Renal pelvis (tissue), 4 donors: ENCODE measurements around the gene LCE1F. TPM values are rescaled to one million over a fixed set of nuclear protein-coding genes. Genes with fewer than 3 reads are reported as not detected.

Source experiments
- DNase-seq: peaks from one replicate; pipeline ENCODE4 v3.0.0-alpha.2; 2013
- polyA plus RNA-seq, 3 donors: library from polyadenylated mRNA; unstranded; fragments of 120-200 nt; gene quantifications; one replicate each; pipeline ENCODE4 v1.2.1, GENCODE V29; 2013; ENCODE audit not compliant: insufficient read length in 3 of 3

The LCE1F gene
- polyA plus RNA-seq, 3 donors: not detected

GRCh38 chr1:152770411-152770810 lies 4.5 kb upstream of the LCE1F start:
- DNase-seq: no peak

GRCh38 chr1:152776361-152776760 lies 1.4 kb downstream of the LCE1F start:
- DNase-seq: no peak

GRCh38 chr1:152777510-152778137 lies 2.7 kb downstream of the LCE1F start:
- DNase-seq: no peak

- DNase-seq: no peak
Measured at GRCh38 chr1:152783095-152783494, 8.2 kb downstream of the LCE1F start.

GRCh38 chr1:152786077-152786476 lies 11.1 kb downstream of the LCE1F start, which contains the start of gene LCE1E:
TSS of gene LCE1E (plus strand) at chr1:152786257. CDS start at chr1:152787300, 1,043 bp downstream.
- no peak for DNase-seq

- DNase-seq: no peak
Measured at GRCh38 chr1:152795686-152796085, 20.7 kb downstream of the LCE1F start.

GRCh38 chr1:152796421-152796820 lies 21.5 kb downstream of the LCE1F start, which contains the start of gene LCE1D:
TSS of gene LCE1D (plus strand) at chr1:152796721. CDS start at chr1:152797795, 1,074 bp downstream.
- DNase-seq: no peak

- DNase-seq: no peak
Measured at GRCh38 chr1:152801333-152801732, 26.4 kb downstream of the LCE1F start.

GRCh38 chr1:152806576-152806975 lies 31.6 kb downstream of the LCE1F start, which contains the start of gene LCE1C:
TSS of gene LCE1C (minus strand) at chr1:152806651. CDS start at chr1:152805478, 1,173 bp downstream.
- DNase-seq: no peak

GRCh38 chr1:152811050-152811449 lies 36.1 kb downstream of the LCE1F start:
- no peak for DNase-seq

GRCh38 chr1:152811671-152812070 lies 36.7 kb downstream of the LCE1F start, which contains the start of gene LCE1B:
TSS of gene LCE1B (plus strand) at chr1:152811971. CDS start at chr1:152812447, 476 bp downstream.
- no peak for DNase-seq

GRCh38 chr1:152817309-152817708 lies 42.4 kb downstream of the LCE1F start:
- DNase-seq: no peak

GRCh38 chr1:152823294-152823693 lies 48.4 kb downstream of the LCE1F start:
- DNase-seq: no peak

- no peak for DNase-seq
Measured at GRCh38 chr1:152824964-152825363, 50.0 kb downstream of the LCE1F start.

Other genes with a start within 250 kb of the LCE1F start
- gene LCE3E, start 208.4 kb upstream of the LCE1F start, polyA plus RNA-seq: not detected
- not detected for gene LCE3D, start 194.6 kb upstream of the LCE1F start, polyA plus RNA-seq
- not detected for gene LCE3C, start 174.9 kb upstream of the LCE1F start, polyA plus RNA-seq
- gene LCE3B, start 161.3 kb upstream of the LCE1F start, polyA plus RNA-seq: not detected
- gene LCE3A, start 152.0 kb upstream of the LCE1F start, polyA plus RNA-seq: not detected
- not detected for gene LCE2D, start 111.8 kb upstream of the LCE1F start, polyA plus RNA-seq
- not detected for gene LCE2C, start 99.9 kb upstream of the LCE1F start, polyA plus RNA-seq
- not detected for gene LCE2B, start 89.0 kb upstream of the LCE1F start, polyA plus RNA-seq
- not detected for gene LCE2A, start 76.8 kb upstream of the LCE1F start, polyA plus RNA-seq
- gene LCE4A, start 67.0 kb upstream of the LCE1F start, polyA plus RNA-seq: not detected
- gene KPRP, start 17.1 kb upstream of the LCE1F start, polyA plus RNA-seq: not detected
- not detected for gene LCE1E, start 11.1 kb downstream of the LCE1F start, polyA plus RNA-seq
- gene LCE1D, start 21.6 kb downstream of the LCE1F start, polyA plus RNA-seq: not detected
- gene LCE1C, start 31.5 kb downstream of the LCE1F start, polyA plus RNA-seq: not detected
- gene LCE1B, start 36.8 kb downstream of the LCE1F start, polyA plus RNA-seq: not detected
- not detected for gene LCE1A, start 52.3 kb downstream of the LCE1F start, polyA plus RNA-seq
- not detected for gene LCE6A, start 67.7 kb downstream of the LCE1F start, polyA plus RNA-seq
- gene LCE7A, start 84.9 kb downstream of the LCE1F start, polyA plus RNA-seq: not detected
- gene SMCP, start 103.2 kb downstream of the LCE1F start, polyA plus RNA-seq: not detected
- gene IVL, start 133.4 kb downstream of the LCE1F start, polyA plus RNA-seq: under 1 TPM; 0.16 to 0.36 (median 0.21) TPM
- not detected for gene SPRR5, start 172.1 kb downstream of the LCE1F start, polyA plus RNA-seq
- gene SPRR4, start 195.5 kb downstream of the LCE1F start, polyA plus RNA-seq: not detected
- not detected for gene SPRR1A, start 208.9 kb downstream of the LCE1F start, polyA plus RNA-seq
- gene SPRR3, start 226.6 kb downstream of the LCE1F start, polyA plus RNA-seq: under 1 TPM in 1 of 3 donors, not detected in 2; 0.23 TPM